Superior temporal gyrus (tissue), 1 donor: ENCODE results near the gene ZNF581.

ENCODE experiments used
- DNase-seq: peaks from one replicate; pipeline ENCODE4 v3.0.0-alpha.2; 2016; ENCODE audit errors: extremely low spot score

ZNF581 gene

DNA sequence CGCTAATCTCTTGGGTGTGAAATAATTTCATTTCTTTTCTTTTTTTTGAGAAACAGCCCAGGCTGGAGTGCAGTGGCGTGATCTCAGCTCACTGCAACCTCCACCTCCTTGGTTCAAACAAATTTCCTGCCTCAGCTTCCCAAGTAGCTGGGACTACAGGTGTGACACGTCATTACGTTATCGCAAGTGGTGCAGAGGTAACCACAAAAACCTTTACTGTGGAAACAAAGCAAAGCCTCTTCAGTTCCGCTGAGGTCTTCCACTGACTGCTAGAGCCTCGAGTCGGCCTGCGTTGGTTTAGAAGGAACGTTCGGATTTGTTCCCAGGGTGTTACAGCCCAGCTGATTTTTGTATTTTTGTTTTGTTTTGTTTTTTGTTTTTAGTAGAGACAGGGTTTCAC is 17.1 kb upstream of the ZNF581 start:
- no peak for DNase-seq

DNA sequence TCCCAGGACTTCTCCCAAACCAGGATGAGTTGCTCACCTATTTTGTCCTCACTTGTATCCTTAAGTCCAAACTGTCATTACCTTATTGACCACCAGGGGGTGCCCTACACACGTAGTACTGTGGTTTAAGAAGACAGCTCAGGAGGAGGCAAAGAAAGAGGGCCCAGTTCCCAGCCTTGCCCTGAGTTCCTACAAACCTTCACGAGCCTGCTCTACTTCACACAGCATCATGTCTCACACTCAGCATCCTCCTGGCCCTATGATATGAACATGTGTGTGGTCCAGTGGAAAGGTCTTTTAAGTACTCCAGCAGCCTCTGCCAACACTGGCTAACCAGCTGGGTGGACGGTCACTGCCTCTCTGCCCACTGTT is 11.0 kb upstream of the ZNF581 start:
- peak; percentile 98 for DNase-seq

- no peak for DNase-seq
These were observed 9.6 kb upstream of the ZNF581 start for GRCh38 chr19:55633861-55634260.

- DNase-seq, result no peak
These were observed 8.1 kb upstream of the ZNF581 start for GRCh38 chr19:55635334-55635717.

GRCh38 chr19:55635856-55636440 is 7.5 kb upstream of the ZNF581 start:
- DNase-seq, result no peak

DNA sequence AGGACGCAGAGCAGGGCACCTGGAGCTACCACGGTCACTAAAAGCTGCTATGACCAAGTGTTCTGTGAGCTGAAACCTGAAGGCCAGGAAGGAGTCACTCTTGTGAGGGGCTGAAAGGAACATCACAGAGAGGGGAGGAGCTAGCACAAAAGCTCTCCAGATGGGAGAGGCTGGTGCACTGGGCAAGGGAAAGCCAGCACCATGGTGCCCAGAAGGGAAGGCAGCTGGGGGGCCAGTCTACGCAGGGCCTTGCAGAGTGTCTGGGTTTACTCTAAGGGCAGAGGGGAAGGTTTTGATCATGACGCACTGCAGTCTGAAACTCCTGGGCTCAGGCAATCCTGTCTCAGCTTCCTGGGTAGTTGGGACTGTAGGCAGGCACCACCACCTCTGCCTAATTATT is 6.7 kb upstream of the ZNF581 start:
- DNase-seq, result no peak

DNA sequence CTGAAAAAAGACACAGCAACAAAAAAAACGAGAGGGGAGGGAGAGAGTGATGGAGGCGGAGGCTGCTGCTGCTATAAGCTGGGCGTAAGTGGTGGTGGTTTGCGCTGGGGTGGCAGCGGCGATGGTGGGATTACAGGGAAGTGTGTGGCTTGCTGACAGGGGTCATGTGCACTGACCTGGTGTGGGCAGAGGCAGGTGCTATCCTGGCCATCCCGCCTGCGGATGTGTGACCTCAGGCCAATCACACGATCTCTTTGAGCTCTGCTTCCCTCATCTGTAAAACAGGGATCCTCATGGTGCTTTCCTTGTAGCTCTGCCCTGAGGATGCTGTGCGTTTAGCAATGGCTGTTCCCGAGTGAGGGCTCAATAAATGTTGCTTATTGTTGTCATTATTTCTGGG is 5.9 kb upstream of the ZNF581 start:
- no peak for DNase-seq

DNA sequence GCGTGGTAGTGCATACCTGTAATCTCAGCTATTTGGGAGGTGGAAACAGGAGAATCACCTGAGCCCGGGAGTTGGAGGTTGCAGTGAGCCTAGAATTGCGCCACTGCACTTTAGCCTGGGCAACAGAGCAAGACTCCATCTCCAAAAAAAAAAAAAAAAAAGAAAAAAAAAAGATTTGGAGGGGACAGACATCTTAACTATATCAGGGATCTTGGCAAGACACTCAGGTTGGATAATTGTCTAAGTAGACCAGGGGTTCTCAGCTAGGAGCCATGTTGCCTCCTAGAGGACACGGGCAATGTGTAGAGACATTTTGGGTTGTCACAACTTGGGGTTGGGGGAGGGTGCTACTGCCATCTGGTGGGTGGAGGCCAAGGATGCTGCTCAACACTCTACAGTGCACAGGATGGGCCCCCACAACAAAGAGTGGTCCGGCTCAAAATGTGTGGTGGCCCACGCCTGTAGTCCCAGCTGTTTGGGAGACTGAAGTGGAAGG is 4.5 kb upstream of the ZNF581 start:
- no peak for DNase-seq

- peak; percentile 67 for DNase-seq
These were observed 3.3 kb upstream of the ZNF581 start for GRCh38 chr19:55640043-55640576.

DNA sequence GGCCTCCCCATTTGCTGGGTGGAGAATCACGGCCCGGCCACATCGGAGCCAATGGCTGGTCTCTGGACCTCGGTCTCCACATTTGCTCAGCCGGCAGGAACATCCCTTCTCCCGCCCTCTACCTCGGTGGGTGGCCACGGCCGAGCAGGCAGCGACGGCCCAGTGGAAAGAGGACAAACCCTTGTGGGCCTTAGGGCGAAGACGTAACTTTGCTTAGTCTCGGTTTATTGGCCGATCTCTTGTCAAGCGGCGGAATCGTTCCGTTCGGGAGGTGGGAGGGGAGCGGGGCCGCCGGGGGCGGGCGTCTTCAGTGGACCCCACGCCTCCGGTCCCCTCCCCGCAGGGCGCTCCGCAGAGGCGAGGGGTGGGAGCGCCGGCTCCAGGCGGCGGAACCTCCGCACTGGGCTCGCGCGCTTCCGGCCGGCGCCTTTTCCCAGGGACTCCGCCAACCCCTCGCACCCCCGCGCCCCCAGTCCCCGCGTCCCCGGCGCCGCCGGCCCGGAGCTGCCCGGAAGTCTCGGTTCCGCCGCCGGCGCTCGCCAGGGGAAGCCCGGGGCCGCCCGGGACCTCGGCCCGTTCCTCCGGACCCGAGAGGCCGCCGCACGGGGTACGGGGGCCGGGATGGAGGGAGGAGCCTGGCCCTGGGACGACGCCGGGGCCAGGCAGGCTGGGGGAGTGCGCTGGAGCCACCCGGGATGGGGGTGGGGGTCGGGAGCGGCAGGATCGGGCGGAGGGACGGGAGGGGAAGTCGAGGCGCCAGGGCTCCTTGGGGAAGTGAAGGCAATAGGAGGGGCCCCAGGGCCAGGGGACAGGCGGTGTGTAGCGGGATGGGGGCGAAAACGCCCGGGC is 2.6 kb upstream of the ZNF581 start, which contains the start of gene ZNF580:
Gene ZNF580, plus strand, starts transcription at position 426 of the 849 bp plus-strand sequence. CDS start 1,507 bp downstream, outside the sequence.
- peak; percentile 44 for DNase-seq

DNA sequence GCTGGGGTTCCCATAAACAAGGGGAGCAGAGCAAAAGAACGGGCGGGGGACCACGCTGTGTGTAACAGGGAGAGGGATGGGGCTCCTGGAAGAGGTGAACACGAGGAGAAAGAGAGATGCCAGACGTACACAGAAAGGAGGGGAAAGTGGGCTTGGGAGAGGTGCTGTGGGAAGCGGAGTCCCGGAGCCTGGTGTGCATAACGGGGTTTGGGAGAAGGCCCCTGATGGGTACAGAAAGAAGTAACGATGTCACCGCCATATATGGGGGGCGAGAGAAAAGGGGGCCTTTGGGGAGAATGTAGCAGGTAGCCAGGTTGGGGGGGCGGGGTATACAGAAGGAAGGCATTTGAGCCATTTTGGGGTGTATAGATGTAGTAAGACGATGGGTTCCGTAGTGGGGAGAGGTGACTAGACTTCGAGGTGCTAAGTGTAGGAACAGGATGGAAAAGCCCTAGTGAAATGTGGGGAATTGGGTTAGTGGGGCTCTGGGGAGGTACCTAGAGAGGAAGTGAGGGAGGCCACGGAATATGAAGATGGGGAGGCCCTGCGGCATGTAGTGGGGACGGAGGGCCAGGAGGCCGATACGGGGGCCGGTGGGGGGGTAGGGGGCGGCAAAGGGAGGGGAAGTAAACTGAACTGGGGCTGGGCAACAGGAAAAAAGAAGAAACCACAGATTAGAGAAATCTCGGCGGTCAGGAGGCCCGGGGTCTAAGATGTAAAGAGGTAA is 1.9 kb upstream of the ZNF581 start:
- peak; percentile 25 for DNase-seq

- no peak for DNase-seq
These were observed 1.1 kb upstream of the ZNF581 start for GRCh38 chr19:55642153-55643002.

DNA sequence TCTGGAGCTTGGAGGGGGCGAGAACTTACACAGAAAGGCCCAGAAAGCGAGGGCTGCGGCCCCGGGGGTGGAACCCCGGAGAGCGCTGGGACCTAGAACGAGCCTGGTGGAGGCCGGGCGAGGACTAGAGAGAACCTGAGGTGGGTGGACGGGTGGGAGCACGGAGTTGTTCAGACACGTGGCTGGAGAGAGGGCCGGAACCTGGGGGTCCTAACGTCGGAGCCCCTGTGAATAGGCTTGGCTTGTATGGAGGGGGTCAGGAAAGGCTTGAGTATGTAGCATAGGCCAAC is 383 bp downstream of the ZNF581 start:
- DNase-seq, result no peak

GRCh38 chr19:55644191-55644833 is 863 bp downstream of the ZNF581 start:
- DNase-seq, result no peak

DNA sequence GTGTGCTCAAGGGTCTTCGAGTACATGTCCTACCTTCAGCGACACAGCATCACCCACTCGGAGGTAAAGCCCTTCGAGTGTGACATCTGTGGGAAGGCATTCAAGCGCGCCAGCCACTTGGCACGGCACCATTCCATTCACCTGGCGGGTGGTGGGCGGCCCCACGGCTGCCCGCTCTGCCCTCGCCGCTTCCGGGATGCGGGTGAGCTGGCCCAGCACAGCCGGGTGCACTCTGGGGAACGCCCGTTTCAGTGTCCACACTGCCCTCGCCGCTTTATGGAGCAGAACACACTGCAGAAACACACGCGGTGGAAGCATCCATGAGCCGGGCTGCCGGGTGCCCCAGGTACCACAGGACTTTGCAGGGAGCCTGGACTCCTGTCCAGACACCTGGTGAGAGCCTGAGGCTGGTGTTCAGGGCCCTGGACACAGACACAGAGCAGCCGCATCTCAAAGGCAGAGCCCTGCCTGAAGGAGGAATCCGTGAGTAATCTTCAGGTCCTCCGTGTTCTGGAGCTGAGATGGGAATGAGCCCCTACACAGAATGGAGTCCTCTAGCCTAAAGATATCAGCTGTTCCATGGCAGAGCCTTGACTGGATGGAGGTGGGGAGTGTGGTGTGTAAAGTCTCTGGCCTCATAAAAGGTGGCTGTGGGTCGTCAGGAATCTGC is 1.5 kb downstream of the ZNF581 start:
- DNase-seq, result no peak

DNA sequence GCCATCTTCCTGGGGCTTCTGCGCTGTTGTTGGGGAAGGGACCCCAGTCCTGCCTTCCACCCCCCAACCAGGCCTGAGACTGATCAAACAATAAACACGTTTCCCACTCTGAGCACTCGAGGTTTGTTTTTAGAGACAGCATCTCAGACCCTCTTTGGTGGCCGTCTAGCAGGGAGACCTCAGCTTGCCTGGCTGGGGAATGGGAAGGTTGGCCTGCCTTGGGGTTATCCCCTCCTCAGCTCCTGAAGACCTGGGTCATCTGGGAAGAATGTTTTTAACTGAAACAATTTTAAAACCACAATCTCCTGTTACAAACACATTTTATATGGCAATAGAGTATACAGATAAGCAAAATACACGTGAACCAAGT is 2.0 kb downstream of the ZNF581 start:
- DNase-seq, result no peak

DNA sequence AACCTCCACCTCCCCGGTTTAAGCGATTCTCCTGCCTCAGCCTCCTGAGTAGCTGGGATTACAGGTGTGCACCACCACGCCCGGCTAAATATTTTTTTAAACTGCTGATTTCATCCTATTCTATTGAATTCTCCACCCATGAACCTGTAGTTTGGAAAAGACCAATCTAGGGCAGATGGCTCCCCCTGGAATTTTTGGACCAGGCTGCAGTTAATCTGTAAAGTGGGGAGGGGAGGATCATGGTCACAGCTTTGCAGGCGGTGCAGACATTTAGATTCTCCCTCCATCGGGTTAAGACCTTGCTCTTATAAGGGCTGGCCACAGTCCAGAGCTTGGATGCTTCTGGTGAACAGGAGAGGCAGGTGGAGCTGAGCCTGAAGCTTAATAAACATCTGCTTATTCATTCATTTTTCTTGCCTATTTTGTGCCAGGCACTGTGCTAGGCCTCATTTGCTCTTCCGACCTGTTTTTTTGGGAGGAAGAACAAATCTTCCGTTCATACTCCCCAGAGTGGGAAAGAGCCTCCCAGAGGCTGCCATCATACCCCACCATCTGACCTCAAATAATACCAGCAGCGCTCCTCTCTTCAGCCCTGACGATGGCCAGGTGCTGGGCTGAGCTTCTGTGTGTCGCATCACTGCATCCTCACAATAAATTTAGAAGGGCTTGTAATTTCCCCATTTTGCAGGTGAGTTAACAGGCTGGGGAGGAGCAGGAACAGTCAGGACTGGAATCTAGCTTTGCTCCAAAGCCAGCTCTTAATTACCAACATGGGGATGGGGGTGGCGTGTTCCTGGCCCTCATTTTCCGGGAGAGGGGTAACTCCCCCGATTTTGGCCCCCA is 3.7 kb downstream of the ZNF581 start:
- DNase-seq, result no peak

DNA sequence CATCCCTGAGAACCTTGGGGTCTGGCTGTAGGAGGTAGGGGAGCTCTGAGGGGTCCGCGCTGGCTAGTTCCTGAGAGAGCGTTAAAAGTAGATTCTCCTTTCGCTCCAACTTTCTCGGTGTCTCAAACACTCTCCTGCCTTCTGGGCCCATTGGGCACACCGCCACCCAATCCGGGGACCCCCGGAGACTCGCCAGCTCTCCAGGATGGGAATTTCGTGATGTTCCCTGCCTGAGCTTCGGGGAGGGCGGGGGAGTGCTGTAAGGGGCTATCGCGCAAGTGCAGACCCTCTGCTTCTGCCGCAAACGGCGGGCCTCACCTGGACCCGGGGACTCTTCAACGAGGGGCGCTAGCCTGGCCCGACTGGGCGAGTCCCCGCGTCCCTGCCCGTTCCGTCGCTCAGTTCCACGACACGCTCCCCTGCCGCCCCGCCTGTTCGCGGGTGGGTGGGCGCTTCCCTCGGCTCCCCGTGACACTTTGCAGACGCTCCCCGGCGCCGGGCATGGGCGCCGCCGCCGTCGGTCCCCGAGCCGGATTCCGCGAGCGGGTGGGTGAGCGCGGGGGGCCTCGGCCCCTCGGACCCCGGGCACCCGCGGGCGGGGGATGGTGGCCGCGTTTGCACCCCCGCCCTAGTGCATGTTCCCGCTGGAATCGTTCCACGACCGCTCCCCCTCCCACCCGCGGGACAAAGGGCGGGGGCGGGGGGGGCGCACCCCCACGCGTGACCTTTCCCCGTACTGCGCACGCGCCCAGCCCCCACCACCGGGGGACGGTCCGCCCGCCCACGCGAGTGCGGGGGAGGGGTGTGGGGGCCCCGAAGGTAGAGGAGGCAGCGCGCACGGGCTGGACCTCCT is 4.5 kb downstream of the ZNF581 start, which contains the start of gene CCDC106:
Gene CCDC106, plus strand, starts transcription at position 481 of the 853 bp plus-strand sequence. CDS start 835 bp downstream, outside the sequence.
- peak; percentile 69 for DNase-seq
